Activated CD4-positive, CD25-positive, alpha-beta regulatory T cell (primary cell): Measurements from ENCODE around the gene CISD3.

ENCODE experiments used
- DNase-seq, 4 experiments: peaks; one replicate each; lab custom pipeline; 2025; lab: John Stamatoyannopoulos, UW

CISD3 gene

DNA sequence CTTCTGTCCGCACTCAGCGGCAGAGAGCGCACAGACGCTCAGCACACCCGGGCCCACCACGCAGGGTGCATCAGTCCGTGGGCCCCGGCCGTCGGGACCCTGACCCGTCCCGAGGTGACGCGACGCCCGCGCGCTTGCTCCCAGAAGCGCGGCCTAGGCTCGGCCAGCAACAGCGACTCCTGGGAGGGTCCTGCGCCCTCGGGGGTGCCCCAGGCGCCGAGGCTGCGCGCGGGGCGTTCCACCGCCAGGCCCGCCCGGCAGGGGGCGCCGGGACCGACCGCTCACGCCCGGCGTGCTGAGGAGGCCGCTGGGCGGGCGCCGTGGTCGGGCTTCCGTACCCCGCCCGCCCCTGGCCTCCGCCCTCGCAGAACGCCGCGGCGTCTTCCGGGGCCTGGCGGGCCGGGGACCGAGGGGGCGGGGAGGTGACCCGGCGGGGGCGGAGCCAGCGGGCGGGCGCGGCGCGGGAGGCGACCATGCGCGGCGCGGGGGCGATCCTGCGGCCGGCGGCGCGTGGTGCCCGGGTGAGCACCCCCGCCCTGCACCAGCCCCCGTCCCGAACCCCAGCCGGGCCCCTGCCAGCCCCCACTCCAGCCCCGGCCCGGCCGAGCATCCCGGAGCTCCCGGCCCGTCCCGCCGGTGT lies at the start of gene CISD3:
Gene CISD3, plus strand, starts transcription at position 456 of the 640 bp plus-strand sequence. Its CDS starts 18 bp downstream, at position 474.
- peak; percentile 69 to 84 (median 80) for DNase-seq

DNA sequence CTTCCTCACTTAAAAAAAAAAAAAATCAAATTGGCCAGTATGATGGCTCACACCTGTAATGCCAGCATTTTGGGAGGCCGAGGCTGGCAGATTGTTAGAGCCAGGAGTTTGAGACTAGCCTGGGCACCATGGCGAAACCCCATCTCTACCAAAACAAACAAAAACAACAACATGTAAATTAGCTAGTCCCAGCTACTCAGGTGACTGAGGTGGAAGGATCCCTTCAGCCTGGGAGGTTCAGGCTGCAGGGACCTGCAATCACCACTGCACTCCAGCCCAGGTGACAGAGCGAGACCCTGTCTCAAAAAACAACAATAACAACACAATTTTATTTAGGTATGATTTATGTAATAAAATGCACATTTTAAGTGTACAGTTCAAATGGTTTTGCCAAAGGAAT lies 49.0 kb upstream of the CISD3 start:
- no peak for DNase-seq

DNA sequence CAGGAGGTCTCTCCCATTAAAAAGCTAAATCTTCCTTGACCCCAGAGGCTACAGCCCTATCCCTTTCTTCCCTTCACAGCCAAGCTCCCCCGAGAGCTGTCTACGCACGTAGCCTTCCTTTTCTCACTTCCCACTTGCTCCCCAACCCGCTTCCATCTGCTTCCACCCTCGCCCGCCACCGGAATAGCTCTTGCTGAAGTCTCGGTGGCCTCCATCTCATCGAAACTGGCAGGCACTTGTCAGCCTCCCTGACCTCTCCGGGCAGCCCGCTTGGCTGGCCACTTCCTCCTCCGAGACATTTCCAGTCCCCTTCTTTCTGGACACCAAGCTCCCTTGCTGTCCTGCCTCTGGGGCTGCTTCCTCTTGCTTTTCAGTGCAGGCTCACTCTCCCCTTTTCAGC lies 44.6 kb upstream of the CISD3 start:
- DNase-seq, result no peak

- no peak for DNase-seq
Observed at GRCh38 chr17:38687286-38687685, 42.9 kb upstream of the CISD3 start.

DNA sequence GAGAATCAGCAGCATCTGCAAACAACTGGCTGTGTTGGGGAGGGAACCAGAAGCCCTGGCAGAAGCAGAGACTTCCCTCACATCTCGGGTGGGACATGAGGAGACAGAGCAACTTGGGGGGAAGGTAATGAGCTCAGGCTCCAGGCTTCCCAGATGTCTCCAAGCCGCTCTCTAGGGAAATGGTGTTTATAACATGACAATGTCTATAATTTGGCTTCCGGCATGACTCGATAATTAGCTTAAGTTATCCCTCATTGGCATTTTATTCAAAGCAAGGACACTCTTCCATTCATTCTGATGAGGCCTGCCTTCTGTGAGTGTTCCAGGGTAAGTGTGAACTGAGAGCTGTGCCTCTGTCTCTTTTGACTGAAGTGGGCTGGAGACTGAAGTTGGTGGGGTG lies 39.8 kb upstream of the CISD3 start:
- DNase-seq, result no peak

GRCh38 chr17:38691154-38691553 lies 39.0 kb upstream of the CISD3 start:
- DNase-seq, result no peak

GRCh38 chr17:38693700-38694329 lies 36.3 kb upstream of the CISD3 start:
- DNase-seq, result no peak

DNA sequence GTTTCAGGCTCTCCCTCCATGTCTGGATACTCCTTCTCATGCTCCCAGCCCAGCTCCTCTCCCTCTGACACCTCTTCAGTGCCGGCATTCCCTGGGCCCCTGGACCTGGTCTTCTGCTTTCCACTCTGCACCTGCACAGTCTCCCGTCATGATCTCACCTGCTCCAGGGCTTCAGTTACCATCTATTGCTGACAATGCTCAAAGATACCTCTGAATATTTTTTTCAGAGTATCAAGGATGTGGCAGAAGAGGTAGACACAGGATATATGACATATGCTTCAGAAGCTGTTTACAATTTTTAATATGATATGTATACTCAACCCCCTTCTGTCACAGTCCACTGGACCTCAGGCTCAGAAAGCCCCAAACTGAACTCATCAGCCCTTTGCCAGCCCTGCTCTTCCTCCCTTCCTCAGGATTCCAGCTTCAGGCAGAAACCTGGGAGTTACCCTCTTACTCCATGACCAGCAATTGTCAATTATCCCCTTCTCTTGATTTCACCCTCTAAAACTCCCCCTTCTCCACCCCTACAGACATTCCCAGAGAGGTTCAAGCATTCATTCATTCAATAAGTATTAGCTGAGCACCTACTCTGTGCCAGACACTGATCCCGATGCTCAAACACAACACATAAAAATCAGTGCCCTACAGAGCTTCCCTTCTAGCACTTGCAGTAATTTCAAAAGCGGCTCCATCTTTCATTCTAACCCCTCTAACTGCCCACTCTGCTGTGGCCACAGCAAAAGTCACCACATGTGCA lies 32.9 kb upstream of the CISD3 start:
- no peak for DNase-seq

- DNase-seq, result no peak
Observed at GRCh38 chr17:38698760-38699159, 31.4 kb upstream of the CISD3 start.

GRCh38 chr17:38701504-38702165 lies 28.5 kb upstream of the CISD3 start:
- peak; percentile 51 to 75 (median 61) for DNase-seq

- DNase-seq, result peak; percentile 74 to 79 (median 76)
Observed at GRCh38 chr17:38702166-38702915, 27.8 kb upstream of the CISD3 start.

- no peak for DNase-seq
Observed at GRCh38 chr17:38702916-38703741, 27.0 kb upstream of the CISD3 start.

GRCh38 chr17:38703742-38704605 lies 26.2 kb upstream of the CISD3 start:
- DNase-seq, result peak; percentile 53 to 76 (median 68)

DNA sequence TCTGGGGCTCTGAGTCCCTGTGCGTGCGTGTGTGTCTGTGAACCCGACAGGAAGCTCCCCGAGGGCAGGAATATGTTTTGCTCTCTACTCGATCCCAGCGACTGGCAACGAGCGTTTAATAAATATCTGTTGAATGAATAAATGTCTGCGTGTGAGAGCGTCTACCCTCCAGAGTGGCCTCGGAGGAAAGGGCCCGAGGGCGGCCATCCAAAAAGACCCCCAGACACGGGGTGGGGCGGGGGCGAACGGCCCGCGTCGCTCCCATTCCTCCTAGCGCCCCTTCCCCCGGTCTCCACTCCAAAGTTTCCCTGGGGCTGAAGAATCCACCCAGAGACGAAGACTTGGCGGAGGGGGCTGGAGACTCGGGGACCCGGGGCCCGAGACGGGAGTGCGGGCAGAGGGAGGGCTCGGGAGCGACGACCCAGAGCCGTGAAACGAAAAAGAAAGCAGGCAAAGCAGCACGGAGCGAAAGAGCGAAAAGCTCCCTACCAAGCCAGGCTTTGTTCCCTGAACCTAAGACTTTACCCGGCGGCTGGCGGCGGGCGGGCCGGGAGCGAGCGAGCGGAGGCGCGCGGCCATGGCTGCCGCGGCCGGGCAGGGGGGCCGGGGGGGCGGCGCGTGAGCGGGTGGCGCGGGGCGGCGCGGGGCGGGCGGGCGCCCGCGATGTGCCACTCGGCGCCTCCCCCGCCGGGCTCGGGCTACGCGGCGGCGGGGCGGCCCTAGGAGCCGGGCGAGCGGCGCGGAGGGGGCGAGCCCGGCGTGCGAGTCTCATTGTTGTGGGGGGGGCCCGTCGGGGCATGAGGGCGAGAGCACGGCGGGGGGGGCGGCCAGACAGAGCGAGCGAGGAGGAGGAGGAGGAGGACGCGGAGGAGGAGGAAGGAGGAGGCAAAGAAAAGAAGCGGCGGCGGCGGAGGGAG lies 25.3 kb upstream of the CISD3 start, which contains the start of gene MLLT6:
Gene MLLT6, plus strand, starts transcription at position 668 of the 917 bp plus-strand sequence. CDS start 360 bp downstream, outside the sequence.
- DNase-seq, result peak; percentile 61 to 76 (median 69)

- DNase-seq, result no peak
Observed at GRCh38 chr17:38705523-38705802, 24.7 kb upstream of the CISD3 start.

DNA sequence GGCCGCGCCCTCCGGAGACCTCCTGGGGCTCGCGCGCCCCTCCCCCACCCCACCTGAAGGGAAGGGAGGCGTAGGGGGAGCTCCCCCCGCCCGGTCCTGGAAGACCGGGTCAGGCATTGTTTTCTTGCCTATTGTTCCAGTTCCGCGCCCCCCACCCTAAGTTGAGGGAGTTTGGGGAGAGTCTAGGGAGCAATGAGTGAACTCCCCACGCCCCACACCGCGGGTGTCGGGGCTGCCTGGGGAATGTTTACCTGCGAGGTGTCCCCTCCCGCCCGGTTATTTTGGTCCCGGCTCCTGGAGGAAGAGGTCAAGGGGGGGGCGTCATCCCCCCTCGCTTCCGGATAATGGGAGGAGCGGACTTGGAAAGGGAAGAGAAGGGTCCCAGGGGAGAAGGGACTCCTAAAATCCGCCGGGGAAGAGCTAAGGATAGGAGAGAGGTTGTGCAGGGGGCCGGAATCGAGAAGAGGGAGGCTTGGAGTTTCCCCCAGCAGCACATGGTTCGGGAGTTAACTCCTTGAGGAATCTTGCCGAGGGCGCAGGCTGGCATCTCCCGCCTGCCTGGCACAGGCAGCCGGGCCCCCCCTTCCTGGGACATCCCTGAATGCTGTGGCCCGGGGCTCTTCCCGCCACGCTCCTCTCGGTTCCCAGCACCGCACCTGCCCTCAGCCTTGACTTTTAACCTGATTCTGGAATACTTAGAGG lies 24.2 kb upstream of the CISD3 start:
- DNase-seq, result peak in 2 of 4 experiments; percentile 18 to 47

GRCh38 chr17:38706505-38707216 lies 23.5 kb upstream of the CISD3 start:
- no peak for DNase-seq
